HepG2 (cell line): ENCODE results near the gene SNX7. TPM values are rescaled to one million over a fixed set of nuclear protein-coding genes. Genes with fewer than 3 reads are reported as not detected.

Source experiments
- ATAC-seq: fragments of 200-7000 bp; cut with Tn5 transposase; 3 replicates; pipeline ENCODE4 v1.9.1; 2020; ENCODE audit warnings: mild to moderate bottlenecking, moderate library complexity
- BruUV-seq: library from RNA; stranded (reverse); fragments of 400-500 nt; replicated peaks from 2 replicates; lab custom pipeline; 2021; lab: Mats Ljungman, UMichigan
- CTCF ChIA-PET: fragments of 300-600 bp; formaldehyde crosslinking; extraction: SDS; loops from one replicate; lab custom pipeline; 2021; ENCODE audit warnings: low total read pairs, inconsistent platforms, low intra/inter-chr PET ratio; lab: Yijun Ruan, JAX
- POLR2A ChIA-PET: fragments of 350-600 bp; sonication (Branson Sonifier 250); formaldehyde crosslinking; loops from one replicate; lab custom pipeline; 2020; ENCODE audit warnings: antibody characterized with exemption, inconsistent platforms; lab: Yijun Ruan, JAX
- DNase-seq: peaks from one replicate; pipeline ENCODE4 v3.0.0-alpha.2; 2015; ENCODE audit warnings: low spot score
- FAIRE-seq: peaks from 3 replicates; lab custom pipeline; 2011; peaks lifted over from hg19 to GRCh38; lab: Jason Lieb, UNC
- H2AFZ ChIP-seq: one replicate; pipeline ENCODE4 v1.6.1; 2011; ENCODE audit warnings: low read length, inconsistent platforms
- H3K27ac ChIP-seq: fragments of 300-600 bp; 3 replicates; pipeline ENCODE4 v1.8.0; 2011; ENCODE audit warnings: mixed run types, mild to moderate bottlenecking, mixed read lengths, low read length, inconsistent platforms; ENCODE audit not compliant: insufficient read depth; ENCODE audit errors: extremely low read length
- H3K27me3 ChIP-seq, 2 experiments: fragments of 200-600 bp in 1 of 2; 2 replicates in 1 of 2; 3 replicates in 1 of 2; pipeline versions ENCODE4 v1.6.0 to v1.8.0; 2011; ENCODE audit warnings: low read length in 2 of 2, mild to moderate bottlenecking in 2 of 2, moderate library complexity in 2 of 2, inconsistent platforms in 1 of 2; ENCODE audit not compliant: insufficient read depth in 2 of 2, control insufficient read depth in 1 of 2
- H3K36me3 ChIP-seq, 2 experiments: fragments of 200-600 bp in 1 of 2; replicated peaks in 1 of 2; 2 replicates in 1 of 2; 3 replicates in 1 of 2; pipeline versions ENCODE4 v1.5.1 to v1.8.0; 2011; ENCODE audit warnings: low read length in 2 of 2, inconsistent platforms in 1 of 2; ENCODE audit not compliant: insufficient read depth in 2 of 2, control insufficient read depth in 1 of 2
- H3K4me1 ChIP-seq: 2 replicates; pipeline ENCODE4 v1.5.1; 2012; ENCODE audit warnings: low read length, inconsistent platforms; ENCODE audit not compliant: insufficient read depth
- H3K4me2 ChIP-seq: 2 replicates; pipeline ENCODE4 v1.6.0; 2011; ENCODE audit warnings: low read depth, low read length, inconsistent platforms
- H3K4me3 ChIP-seq, 3 experiments: fragments of 200-600 bp in 1 of 3; sonication (generic), shearing (Covaris generic) in 1 of 3; replicated peaks in 1 of 3; 2 replicates each; pipeline ENCODE4 v1.5.1; 2011 to 2016; ENCODE audit warnings: low read length in 3 of 3, inconsistent platforms in 2 of 3, low read depth in 2 of 3, mild to moderate bottlenecking in 2 of 3, control low read depth in 1 of 3, mixed read lengths in 1 of 3; ENCODE audit not compliant: insufficient read depth in 1 of 3
- H3K79me2 ChIP-seq: one replicate; pipeline ENCODE4 v1.6.1; 2011; ENCODE audit warnings: low read length, inconsistent platforms; ENCODE audit not compliant: insufficient read depth
- H3K9ac ChIP-seq: 2 replicates; pipeline ENCODE4 v1.6.0; 2011; ENCODE audit warnings: mild to moderate bottlenecking, low read depth, low read length, inconsistent platforms; ENCODE audit not compliant: insufficient read depth
- H3K9me3 ChIP-seq: 2 replicates; pipeline ENCODE4 v1.5.1; 2012; ENCODE audit warnings: mild to moderate bottlenecking, low read length
- H4K20me1 ChIP-seq: 2 replicates; pipeline ENCODE4 v1.6.0; 2011; ENCODE audit warnings: inconsistent platforms, mild to moderate bottlenecking, low read length, moderate library complexity; ENCODE audit not compliant: insufficient read depth
- GATA4 ChIP-seq: sonication (generic); IDR thresholded peaks from 2 replicates; pipeline ENCODE4 v1.6.1; 2016; ENCODE audit warnings: antibody characterized with exemption, low read depth, borderline replicate concordance
- HMG20B ChIP-seq: conservative IDR thresholded peaks from 2 replicates; pipeline ENCODE4 v1.6.1; 2016; ENCODE audit warnings: missing genetic modification reagents, missing compliant biosample characterization
- KLF13 ChIP-seq: sonication (generic); formaldehyde crosslinking; IDR thresholded peaks from 2 replicates; pipeline ENCODE4 v1.4.0; 2020; ENCODE audit warnings: mild to moderate bottlenecking, missing genetic modification reagents
- MED13 ChIP-seq: sonication (generic); formaldehyde crosslinking; IDR thresholded peaks from 2 replicates; pipeline ENCODE4 v1.5.0; 2020; ENCODE audit warnings: missing genetic modification reagents
- MTF2 ChIP-seq: sonication (generic); formaldehyde crosslinking; IDR thresholded peaks from 2 replicates; pipeline ENCODE4 v1.5.0; 2020; ENCODE audit warnings: missing genetic modification reagents, borderline replicate concordance
- NCOA5 ChIP-seq: sonication (generic); formaldehyde crosslinking; IDR thresholded peaks from 2 replicates; pipeline ENCODE4 v1.4.0; 2020; ENCODE audit warnings: missing genetic modification reagents
- NPAS2 ChIP-seq: sonication (generic); formaldehyde crosslinking; IDR thresholded peaks from 2 replicates; pipeline ENCODE4 v1.8.0; 2022; ENCODE audit warnings: mild to moderate bottlenecking, missing genetic modification reagents, borderline replicate concordance
- PBX2 ChIP-seq: IDR thresholded peaks from 2 replicates; pipeline ENCODE4 v1.6.1; 2016; ENCODE audit warnings: control low read depth
- RNF219 ChIP-seq: sonication (generic); formaldehyde crosslinking; IDR thresholded peaks from 2 replicates; pipeline ENCODE4 v1.5.0; 2020; ENCODE audit warnings: mild to moderate bottlenecking, missing genetic modification reagents
- TBX2 ChIP-seq: sonication (generic); formaldehyde crosslinking; IDR thresholded peaks from 2 replicates; pipeline ENCODE4 v1.5.0; 2020; ENCODE audit warnings: missing genetic modification reagents, mild to moderate bottlenecking, borderline replicate concordance
- ZNF276 ChIP-seq: sonication (generic); formaldehyde crosslinking; IDR thresholded peaks from 2 replicates; pipeline ENCODE4 v1.4.0; 2020; ENCODE audit warnings: mild to moderate bottlenecking, low read depth, missing genetic modification reagents
- ZNF780A ChIP-seq: sonication (generic); formaldehyde crosslinking; IDR thresholded peaks from 2 replicates; pipeline ENCODE4 v1.8.0; 2022; ENCODE audit warnings: mild to moderate bottlenecking, missing genetic modification reagents, moderate library complexity
- WGBS: methylation state at CpG from one replicate; pipeline ENCODE4 v1.1.6; 2017; ENCODE audit warnings: low lambda C conversion rate; 5-methylcytosine and 5-hydroxymethylcytosine counted together
- in situ Hi-C: cut with HindIII; loops from 2 replicates; pipeline ENCODE4 v1.10.0; 2017; ENCODE audit warnings: low pct_unique_long_range_greater_than_20kb; ENCODE audit not compliant: extremely low pct_ligation_motif_present
- intact Hi-C: fragments of 100-400 bp; cut with micrococcal nuclease; formaldehyde crosslinking; loops from one replicate; pipeline ENCODE4 v1.10.0; 2022; ENCODE audit not compliant: unreplicated experiment
- polyA plus RNA-seq, 8 experiments: library from polyadenylated mRNA; depleted of rRNA in 3 of 8; stranded (reverse) in 7 of 8; unstranded in 1 of 8; fragments of >200 nt; fragmentation: Illumina TruSeq in 4 of 8; extraction: Trizol in 4 of 8; gene quantifications; 2 replicates each; pipeline versions ENCODE4 v1.2.1 to v1.2.3, GENCODE V29; 2011 to 2016; ENCODE audit warnings: low read depth in 4 of 8, missing spikeins in 1 of 8, mixed read lengths in 1 of 8; ENCODE audit not compliant: insufficient read depth in 1 of 8
- total RNA-seq, 5 experiments: library from RNA; depleted of rRNA; stranded (reverse); fragments of >200 nt; fragmentation: Illumina TruSeq; extraction: Trizol; gene quantifications; 2 replicates each; pipeline ENCODE4 v1.2.3, GENCODE V29; 2016; ENCODE audit warnings: low read depth in 1 of 5
- TF ChIP-seq, protein P1 (sequence below): IDR thresholded peaks from 2 replicates; pipeline ENCODE4 v1.6.1; 2016; ENCODE audit warnings: low read depth
- TF ChIP-seq, protein P2 (sequence below): sonication (generic); formaldehyde crosslinking; IDR thresholded peaks from 2 replicates; pipeline ENCODE4 v1.4.0; 2020; ENCODE audit warnings: mild to moderate bottlenecking, missing genetic modification reagents

SNX7 gene
- total and polyA plus RNA-seq, 2 of the 13 experiments (the other 11 are each of a cell fraction or from before 2014, with no cell fraction given) = 14.3 to 33.5 TPM

GRCh38 chr1:98659879-98660278, 1.6 kb upstream of the SNX7 start (continued):
- no peak for TF ChIP-seq GATA4

DNA sequence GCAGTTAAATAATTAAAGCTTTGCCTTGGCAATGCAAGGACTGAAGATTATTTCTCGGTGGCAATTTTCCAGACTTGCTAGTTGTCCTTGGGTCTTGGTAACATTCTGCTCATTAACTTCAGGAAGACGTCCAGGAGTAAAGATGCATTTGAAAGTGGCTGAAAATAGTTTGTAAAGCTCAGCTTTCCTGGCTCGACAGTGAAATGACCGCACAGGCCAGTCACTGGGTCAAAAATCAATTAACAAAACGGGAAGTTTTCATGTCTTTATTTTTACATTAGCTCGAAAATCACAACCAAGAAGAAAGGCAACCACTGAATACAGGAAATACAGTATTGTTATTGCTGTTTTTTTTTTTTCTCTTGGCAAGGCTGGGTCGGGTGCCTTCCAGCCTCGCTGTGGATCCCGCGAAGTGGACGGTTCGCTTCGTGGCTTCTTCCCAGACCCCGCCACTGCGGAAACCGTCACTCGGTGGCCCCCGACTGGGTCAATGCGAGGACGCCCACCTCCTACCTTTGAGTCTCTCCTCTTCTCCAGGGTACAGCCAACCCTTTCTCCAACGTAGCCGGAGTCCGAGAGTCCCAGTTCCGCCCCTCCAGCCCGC, 479 bp upstream of the SNX7 start:
- in situ Hi-C loops = no loop called here
- no peaks in the 10 kb centered on the region for H3K36me3 ChIP-seq
- POLR2A ChIA-PET = no interaction called here
- CTCF ChIA-PET = no interaction called here
- peak overlapping the region; percentile 74 for H3K9ac ChIP-seq
- WGBS = under 1% methylated on average over 24 of the region's 25 CpGs
- H3K79me2 ChIP-seq = peaks cover 20% of the 10 kb centered on the region
- intact Hi-C loops = loop anchor here (5.0 to 10.0 kb wide), 2 partner anchors 36 to 106 kb away; no protein-coding TSS in a partner anchor
- no peaks in the 10 kb centered on the region for H3K27me3 ChIP-seq
- H3K4me1 ChIP-seq = peaks cover 36% of the 10 kb centered on the region
- peak overlapping the region; percentile 71 for H3K4me2 ChIP-seq
- H2AFZ ChIP-seq = peak overlapping the region; percentile 76
- no peaks in the 10 kb centered on the region for H4K20me1 ChIP-seq
- ATAC-seq = no peak
- no peaks in the 10 kb centered on the region for H3K9me3 ChIP-seq
- H3K4me3 ChIP-seq = peak overlapping the region; percentile 75 to 85 (median 82)
- no peak for FAIRE-seq
- no peak for DNase-seq
- BruUV-seq = TSS peak; percentile 91
- peak overlapping the region; percentile 60 for H3K27ac ChIP-seq
- TF ChIP-seq TBX2 (CRISPR knock-in tag) (no peak; the same call in 1 of the 2 replicates), NCOA5 (CRISPR knock-in tag) (no peak), MTF2 (CRISPR knock-in tag) (no peak), KLF13 (CRISPR knock-in tag) (no peak), NPAS2 (CRISPR knock-in tag) (no peak), ZNF276 (CRISPR knock-in tag) (no peak), HMG20B (no peak), RNF219 (no peak), PBX2 (no peak), ZNF780A (no peak), MED13 (CRISPR knock-in tag) (0 out of 2 replicates have a peak, but pooled peaks have one; percentile 10)
- TF ChIP-seq, protein P1, sequence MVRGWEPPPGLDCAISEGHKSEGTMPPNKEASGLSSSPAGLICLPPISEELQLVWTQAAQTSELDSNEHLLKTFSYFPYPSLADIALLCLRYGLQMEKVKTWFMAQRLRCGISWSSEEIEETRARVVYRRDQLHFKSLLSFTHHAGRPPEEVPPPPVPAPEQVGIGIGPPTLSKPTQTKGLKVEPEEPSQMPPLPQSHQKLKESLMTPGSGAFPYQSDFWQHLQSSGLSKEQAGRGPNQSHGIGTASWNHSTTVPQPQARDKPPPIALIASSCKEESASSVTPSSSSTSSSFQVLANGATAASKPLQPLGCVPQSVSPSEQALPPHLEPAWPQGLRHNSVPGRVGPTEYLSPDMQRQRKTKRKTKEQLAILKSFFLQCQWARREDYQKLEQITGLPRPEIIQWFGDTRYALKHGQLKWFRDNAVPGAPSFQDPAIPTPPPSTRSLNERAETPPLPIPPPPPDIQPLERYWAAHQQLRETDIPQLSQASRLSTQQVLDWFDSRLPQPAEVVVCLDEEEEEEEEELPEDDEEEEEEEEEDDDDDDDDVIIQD (CRISPR knock-in tag) = no peak
- TF ChIP-seq, protein P2, sequence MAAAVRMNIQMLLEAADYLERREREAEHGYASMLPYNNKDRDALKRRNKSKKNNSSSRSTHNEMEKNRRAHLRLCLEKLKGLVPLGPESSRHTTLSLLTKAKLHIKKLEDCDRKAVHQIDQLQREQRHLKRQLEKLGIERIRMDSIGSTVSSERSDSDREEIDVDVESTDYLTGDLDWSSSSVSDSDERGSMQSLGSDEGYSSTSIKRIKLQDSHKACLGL (CRISPR knock-in tag) = no peak
